Astrocyte (in vitro differentiated cells and primary cell): Measurements from ENCODE around the gene ITPR2. TPM values are rescaled to one million over a fixed set of nuclear protein-coding genes. Genes with fewer than 3 reads are reported as not detected.

Experiments
- DNase-seq: peaks from one replicate; pipeline ENCODE4 v3.0.0-alpha.2; 2010; ENCODE audit warnings: low read depth
- FAIRE-seq: peaks from 2 replicates; lab custom pipeline; 2011; peaks lifted over from hg19 to GRCh38; lab: Jason Lieb, UNC
- H2AFZ ChIP-seq: 2 replicates; pipeline ENCODE4 v1.6.0; 2012; ENCODE audit warnings: low read depth, low read length, inconsistent platforms
- H3K27ac ChIP-seq: 2 replicates; pipeline ENCODE4 v1.5.1; 2011; ENCODE audit warnings: low read depth, low read length, inconsistent platforms
- H3K27me3 ChIP-seq: 2 replicates; pipeline ENCODE4 v1.6.0; 2011; ENCODE audit warnings: low read length, inconsistent platforms; ENCODE audit not compliant: insufficient read depth
- H3K36me3 ChIP-seq: 2 replicates; pipeline ENCODE4 v1.5.1; 2011; ENCODE audit warnings: low read length, inconsistent platforms; ENCODE audit not compliant: insufficient read depth
- H3K4me1 ChIP-seq: 2 replicates; pipeline ENCODE4 v1.5.1; 2011; ENCODE audit warnings: low read length, inconsistent platforms; ENCODE audit not compliant: insufficient read depth
- H3K4me2 ChIP-seq: 2 replicates; pipeline ENCODE4 v1.6.0; 2012; ENCODE audit warnings: low read length, inconsistent platforms
- H3K4me3 ChIP-seq: 2 replicates; pipeline ENCODE4 v1.5.1; 2011; ENCODE audit warnings: low read depth, mild to moderate bottlenecking, low read length, inconsistent platforms; ENCODE audit not compliant: insufficient read depth
- H3K79me2 ChIP-seq: 2 replicates; pipeline ENCODE4 v1.6.0; 2012; ENCODE audit warnings: mild to moderate bottlenecking, low read length, inconsistent platforms; ENCODE audit not compliant: insufficient read depth
- H3K9ac ChIP-seq: 2 replicates; pipeline ENCODE4 v1.6.0; 2012; ENCODE audit warnings: mild to moderate bottlenecking, low read length, inconsistent platforms
- H3K9me3 ChIP-seq: 2 replicates; pipeline ENCODE4 v1.5.1; 2012; ENCODE audit warnings: low read depth, mild to moderate bottlenecking, low read length, inconsistent platforms; ENCODE audit not compliant: insufficient read depth
- H4K20me1 ChIP-seq: 2 replicates; pipeline ENCODE4 v1.6.0; 2012; ENCODE audit warnings: low read length, inconsistent platforms; ENCODE audit not compliant: insufficient read depth
- H3K27ac Mint-ChIP-seq: one replicate; pipeline ENCODE4 v1.8.0; 2021; ENCODE audit warnings: mild to moderate bottlenecking, mixed read lengths; ENCODE audit not compliant: unreplicated experiment
- H3K27me3 Mint-ChIP-seq: one replicate; pipeline ENCODE4 v1.8.0; 2021; ENCODE audit warnings: low read depth, mixed read lengths; ENCODE audit not compliant: unreplicated experiment
- H3K36me3 Mint-ChIP-seq: one replicate; pipeline ENCODE4 v1.8.0; 2021; ENCODE audit warnings: low read depth, mixed read lengths; ENCODE audit not compliant: unreplicated experiment
- H3K4me1 Mint-ChIP-seq: one replicate; pipeline ENCODE4 v1.8.0; 2021; ENCODE audit warnings: low read depth, mixed read lengths; ENCODE audit not compliant: unreplicated experiment
- H3K4me3 Mint-ChIP-seq: one replicate; pipeline ENCODE4 v1.8.0; 2021; ENCODE audit warnings: mild to moderate bottlenecking, moderate library complexity, mixed read lengths; ENCODE audit not compliant: unreplicated experiment
- H3K9me3 Mint-ChIP-seq: one replicate; pipeline ENCODE4 v1.8.0; 2021; ENCODE audit warnings: mild to moderate bottlenecking, mixed read lengths; ENCODE audit not compliant: unreplicated experiment
- EZH2 ChIP-seq: IDR thresholded peaks from 2 replicates; pipeline ENCODE4 v1.6.1; 2012; ENCODE audit warnings: mild to moderate bottlenecking, low read length, inconsistent platforms; ENCODE audit not compliant: insufficient read depth
- total RNA-seq: library from RNA; stranded (reverse); gene quantifications from 2 replicates; pipeline ENCODE4 v1.2.1, GENCODE V29; 2021
- TF ChIP-seq, protein P1 (sequence below): IDR thresholded peaks from 2 replicates; pipeline ENCODE4 v1.5.1; 2011; ENCODE audit warnings: low read depth, mild to moderate bottlenecking, inconsistent platforms, low read length, moderate library complexity; ENCODE audit not compliant: insufficient read depth

The ITPR2 gene
- total RNA-seq, 1 donor from 2014 or later = 24.4 TPM

DNA sequence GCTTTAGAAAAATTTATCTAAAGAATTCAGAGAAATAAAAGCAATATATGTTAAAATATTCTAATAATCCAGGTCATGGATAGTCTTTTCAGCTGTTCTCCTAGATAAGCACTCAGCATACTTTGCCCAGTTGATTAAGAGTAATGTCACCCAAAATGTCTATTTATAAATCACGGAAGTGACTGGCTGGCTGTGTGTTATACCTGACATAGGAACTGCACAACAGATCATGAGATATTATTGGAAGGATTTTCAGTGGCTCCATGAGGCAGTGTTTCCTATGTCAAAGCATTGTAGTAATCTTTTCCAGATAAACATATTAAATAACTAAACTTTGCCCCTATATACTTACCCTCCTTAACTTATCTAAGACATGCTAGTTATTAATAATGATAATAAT, 128.8 kb downstream of the ITPR2 start:
- H3K4me3 Mint-ChIP-seq = no peak overlapping the region
- no peaks in the 10 kb centered on the region for H3K27me3 Mint-ChIP-seq
- Histone ChIP-seq H3K9ac (no peak overlapping the region), H2AFZ (no peak overlapping the region), H3K4me1 (peaks cover 7% of the 10 kb centered on the region), H3K27me3 (no peaks in the 10 kb centered on the region), H3K36me3 (no peaks in the 10 kb centered on the region), H3K9me3 (no peaks in the 10 kb centered on the region), H3K27ac (no peak overlapping the region), H3K79me2 (no peaks in the 10 kb centered on the region), H4K20me1 (no peaks in the 10 kb centered on the region), H3K4me3 (no peak overlapping the region), H3K4me2 (no peak overlapping the region)
- no peak for FAIRE-seq
- H3K4me1 Mint-ChIP-seq = no peaks in the 10 kb centered on the region
- TF ChIP-seq, protein P1, sequence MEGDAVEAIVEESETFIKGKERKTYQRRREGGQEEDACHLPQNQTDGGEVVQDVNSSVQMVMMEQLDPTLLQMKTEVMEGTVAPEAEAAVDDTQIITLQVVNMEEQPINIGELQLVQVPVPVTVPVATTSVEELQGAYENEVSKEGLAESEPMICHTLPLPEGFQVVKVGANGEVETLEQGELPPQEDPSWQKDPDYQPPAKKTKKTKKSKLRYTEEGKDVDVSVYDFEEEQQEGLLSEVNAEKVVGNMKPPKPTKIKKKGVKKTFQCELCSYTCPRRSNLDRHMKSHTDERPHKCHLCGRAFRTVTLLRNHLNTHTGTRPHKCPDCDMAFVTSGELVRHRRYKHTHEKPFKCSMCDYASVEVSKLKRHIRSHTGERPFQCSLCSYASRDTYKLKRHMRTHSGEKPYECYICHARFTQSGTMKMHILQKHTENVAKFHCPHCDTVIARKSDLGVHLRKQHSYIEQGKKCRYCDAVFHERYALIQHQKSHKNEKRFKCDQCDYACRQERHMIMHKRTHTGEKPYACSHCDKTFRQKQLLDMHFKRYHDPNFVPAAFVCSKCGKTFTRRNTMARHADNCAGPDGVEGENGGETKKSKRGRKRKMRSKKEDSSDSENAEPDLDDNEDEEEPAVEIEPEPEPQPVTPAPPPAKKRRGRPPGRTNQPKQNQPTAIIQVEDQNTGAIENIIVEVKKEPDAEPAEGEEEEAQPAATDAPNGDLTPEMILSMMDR = no peak
- TF ChIP-seq EZH2 = no peak
- DNase-seq = no peak
- H3K36me3 Mint-ChIP-seq = peaks cover 2% of the 10 kb centered on the region
- H3K9me3 Mint-ChIP-seq = no peaks in the 10 kb centered on the region
- no peak overlapping the region for H3K27ac Mint-ChIP-seq

DNA sequence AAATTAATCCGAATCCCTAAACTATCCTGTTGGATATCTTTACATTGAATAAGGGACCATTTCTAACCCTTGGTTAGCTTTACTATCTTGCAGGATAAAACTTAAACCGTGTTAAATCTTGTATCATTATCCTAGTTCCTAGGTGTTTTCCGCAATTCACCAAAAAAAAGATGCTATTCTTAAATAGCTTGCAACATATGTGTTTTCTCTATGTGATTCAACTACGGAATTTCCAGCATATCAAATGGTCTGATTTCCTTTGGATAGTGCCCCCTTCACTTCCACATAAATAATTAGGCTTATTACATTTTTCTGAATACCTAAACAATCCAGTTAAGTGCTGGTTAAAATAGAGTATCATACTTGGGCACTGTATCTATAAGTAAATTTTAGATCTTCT, 130.3 kb downstream of the ITPR2 start:
- DNase-seq (no peak), FAIRE-seq (no peak)
- H2AFZ ChIP-seq = no peak overlapping the region
- no peak overlapping the region for H3K27ac ChIP-seq
- no peak overlapping the region for H3K4me3 Mint-ChIP-seq
- no peaks in the 10 kb centered on the region for H3K27me3 Mint-ChIP-seq
- H3K9ac ChIP-seq = no peak overlapping the region
- TF ChIP-seq, protein P1 = no peak
- TF ChIP-seq EZH2 = no peak
- H3K27me3 ChIP-seq = no peaks in the 10 kb centered on the region
- H3K27ac Mint-ChIP-seq = no peak overlapping the region
- no peaks in the 10 kb centered on the region for H3K9me3 ChIP-seq
- H3K36me3 Mint-ChIP-seq = peaks cover 6% of the 10 kb centered on the region
- no peaks in the 10 kb centered on the region for H3K79me2 ChIP-seq
- H3K9me3 Mint-ChIP-seq = no peaks in the 10 kb centered on the region
- no peak overlapping the region for H3K4me2 ChIP-seq
- H4K20me1 ChIP-seq = no peaks in the 10 kb centered on the region
- H3K36me3 ChIP-seq = no peaks in the 10 kb centered on the region
- H3K4me1 Mint-ChIP-seq = no peaks in the 10 kb centered on the region
- peaks cover 7% of the 10 kb centered on the region for H3K4me1 ChIP-seq
- H3K4me3 ChIP-seq = no peak overlapping the region

DNA sequence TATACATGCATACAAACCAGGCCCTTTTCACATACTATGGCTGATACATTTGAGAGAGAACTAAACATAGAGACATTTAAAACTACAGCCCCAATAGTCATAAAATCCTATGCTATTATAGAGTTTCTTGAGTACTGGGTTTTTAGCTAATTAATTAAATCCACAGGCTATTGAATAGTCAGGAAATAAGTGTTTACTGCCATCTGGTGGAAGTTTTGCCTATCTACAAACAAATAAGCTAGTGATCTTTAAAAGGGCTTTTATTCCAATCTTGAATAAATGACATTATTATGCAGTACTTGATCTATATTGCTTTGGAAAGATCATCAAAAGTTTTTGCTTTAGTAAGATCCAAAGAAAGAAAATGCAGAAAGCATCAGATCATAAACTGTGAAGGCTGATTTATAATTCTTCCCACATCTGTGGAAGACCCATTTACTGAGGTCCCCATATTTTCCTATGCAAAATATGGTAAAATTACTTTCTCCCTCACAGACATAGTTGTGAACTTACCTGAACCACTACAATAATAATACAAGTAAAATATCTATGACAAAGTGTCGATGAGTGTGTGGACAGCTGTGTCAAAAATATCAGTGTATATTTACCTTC, 131.3 kb downstream of the ITPR2 start:
- Mint-ChIP-seq H3K27me3 (no peaks in the 10 kb centered on the region), H3K36me3 (peaks cover 10% of the 10 kb centered on the region), H3K9me3 (no peaks in the 10 kb centered on the region), H3K4me1 (no peaks in the 10 kb centered on the region), H3K27ac (no peak overlapping the region), H3K4me3 (no peak overlapping the region)
- Histone ChIP-seq H3K9ac (no peak overlapping the region), H4K20me1 (no peaks in the 10 kb centered on the region), H3K27ac (no peak overlapping the region), H2AFZ (no peak overlapping the region), H3K9me3 (no peaks in the 10 kb centered on the region), H3K4me2 (no peak overlapping the region), H3K27me3 (no peaks in the 10 kb centered on the region), H3K36me3 (no peaks in the 10 kb centered on the region), H3K4me1 (peaks cover 13% of the 10 kb centered on the region), H3K4me3 (no peak overlapping the region), H3K79me2 (no peaks in the 10 kb centered on the region)
- peak; percentile 32 for FAIRE-seq
- peak; percentile 33 for DNase-seq
- no peak for TF ChIP-seq EZH2
- TF ChIP-seq, protein P1 = peak; percentile 48
